ENCODE data around the gene SERP2. TPM values are rescaled to one million over a fixed set of nuclear protein-coding genes. Genes with fewer than 3 reads are reported as not detected.

SERP2 gene
- total RNA-seq, 1 experiment from 2014 or later = 5.8 TPM

GRCh38 chr13:44411841-44412240, 38.2 kb downstream of the SERP2 start:
- DNase-seq (ENCODE audit: low read depth) = no peak

- DNase-seq (ENCODE audit: low read depth) = no peak
Observed at GRCh38 chr13:44412346-44412935, 38.8 kb downstream of the SERP2 start.

- no peak for DNase-seq (ENCODE audit: low read depth)
Observed at GRCh38 chr13:44413095-44413494, 39.5 kb downstream of the SERP2 start.

DNA sequence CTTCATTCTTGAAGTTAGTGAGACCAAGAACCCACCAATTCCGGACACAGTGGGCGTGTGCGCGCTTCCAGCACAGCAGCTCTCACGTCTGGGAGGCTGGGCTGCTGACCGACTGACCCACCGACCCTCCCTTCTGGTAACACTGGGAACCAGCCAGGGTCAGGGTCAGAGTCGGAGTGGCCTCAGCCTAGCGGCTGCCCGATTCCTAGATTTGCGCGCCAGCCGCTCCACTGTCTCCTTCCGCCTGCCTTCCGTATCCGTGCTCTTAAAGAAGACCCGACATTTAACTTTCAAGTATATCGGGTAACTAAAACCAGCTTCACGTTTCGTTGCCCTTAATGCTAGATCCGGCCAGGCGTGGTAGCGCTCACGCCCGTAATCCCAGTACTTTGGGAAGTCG, 41.1 kb downstream of the SERP2 start:
- DNase-seq (ENCODE audit: low read depth) = no peak

DNA sequence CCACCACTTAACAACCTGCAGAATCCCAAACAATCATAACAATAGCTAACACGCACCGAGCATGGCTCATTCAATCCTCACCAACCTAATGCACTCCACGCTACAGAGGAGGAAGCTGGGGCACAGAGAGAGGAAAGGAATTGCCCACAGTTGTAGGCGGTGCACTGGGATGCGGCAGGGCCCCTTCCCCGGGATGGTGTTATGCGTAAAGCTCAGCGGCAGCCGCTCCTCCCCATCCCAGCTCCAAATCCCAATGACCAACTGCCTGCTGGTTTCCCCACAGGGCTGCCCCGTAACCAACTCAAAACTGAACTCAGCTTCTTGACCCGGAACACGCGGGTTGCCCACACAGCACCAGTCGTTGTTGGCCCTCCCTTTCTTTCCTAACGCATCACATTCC, 42.2 kb downstream of the SERP2 start:
- DNase-seq (ENCODE audit: low read depth) = no peak

DNA sequence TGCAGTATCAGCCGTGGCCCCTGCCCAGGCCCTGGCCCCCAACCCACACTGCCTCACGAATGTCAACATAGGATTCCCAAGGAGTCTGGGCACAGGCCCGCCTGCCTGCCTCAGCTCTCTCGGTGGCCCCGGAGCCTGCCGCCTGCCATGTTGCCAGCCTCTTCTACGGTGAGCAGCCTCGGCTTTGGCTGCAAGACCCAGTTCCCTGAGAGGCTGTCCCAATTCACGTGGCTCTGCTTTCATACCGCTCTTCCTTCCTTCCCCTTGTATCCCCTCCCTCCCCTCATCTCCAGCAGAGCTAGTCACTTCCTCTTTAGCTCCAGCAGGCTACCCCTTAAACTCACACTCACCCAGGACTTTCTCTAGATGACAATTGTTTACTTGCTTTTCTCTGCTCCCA, 42.7 kb downstream of the SERP2 start:
- no peak for DNase-seq (ENCODE audit: low read depth)

DNA sequence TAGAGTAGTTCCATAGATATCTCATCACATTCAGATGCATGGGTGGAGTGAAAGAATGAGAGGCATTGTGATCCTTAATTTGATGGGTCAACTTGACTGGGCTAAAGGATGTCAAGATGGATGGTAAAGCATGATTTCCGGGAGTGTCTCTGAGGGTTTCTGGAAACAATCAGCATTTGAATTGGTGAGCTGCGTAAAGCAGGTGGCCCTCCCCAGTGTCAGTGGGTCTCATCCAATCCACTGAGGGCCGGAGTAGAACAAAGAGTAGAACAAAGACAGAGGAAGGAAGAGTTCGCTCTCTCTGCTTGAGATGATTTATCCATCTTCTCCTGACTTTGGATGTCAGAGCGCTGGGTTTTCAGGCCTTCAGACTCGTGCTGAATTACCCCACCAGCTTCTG, 43.1 kb downstream of the SERP2 start:
- no peak for DNase-seq (ENCODE audit: low read depth)

- no peak for DNase-seq (ENCODE audit: low read depth)
Observed at GRCh38 chr13:44417446-44417845, 43.8 kb downstream of the SERP2 start.

DNA sequence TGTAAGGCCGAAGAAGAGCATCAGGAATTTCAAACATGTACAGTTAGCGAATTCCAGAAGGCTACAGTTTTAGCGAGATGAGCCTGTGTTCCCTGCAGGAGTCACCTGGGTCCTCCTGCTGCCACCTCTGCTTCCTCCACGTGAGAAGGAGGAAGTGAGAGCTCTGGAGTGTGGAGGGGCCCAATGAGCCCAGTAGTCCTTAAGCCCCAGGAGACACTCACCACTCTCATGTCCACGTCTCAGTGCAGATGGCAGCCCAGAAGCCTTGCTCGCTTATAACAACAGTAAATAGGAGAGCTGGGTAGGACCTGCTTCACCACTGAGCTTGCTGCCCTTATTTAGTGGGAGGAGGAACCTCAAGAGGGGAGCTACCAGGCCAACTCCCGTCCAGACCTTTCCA, 44.3 kb downstream of the SERP2 start:
- no peak for DNase-seq (ENCODE audit: low read depth)

- DNase-seq (ENCODE audit: low read depth) = no peak
Observed at GRCh38 chr13:44420376-44421220, 47.0 kb downstream of the SERP2 start.

DNA sequence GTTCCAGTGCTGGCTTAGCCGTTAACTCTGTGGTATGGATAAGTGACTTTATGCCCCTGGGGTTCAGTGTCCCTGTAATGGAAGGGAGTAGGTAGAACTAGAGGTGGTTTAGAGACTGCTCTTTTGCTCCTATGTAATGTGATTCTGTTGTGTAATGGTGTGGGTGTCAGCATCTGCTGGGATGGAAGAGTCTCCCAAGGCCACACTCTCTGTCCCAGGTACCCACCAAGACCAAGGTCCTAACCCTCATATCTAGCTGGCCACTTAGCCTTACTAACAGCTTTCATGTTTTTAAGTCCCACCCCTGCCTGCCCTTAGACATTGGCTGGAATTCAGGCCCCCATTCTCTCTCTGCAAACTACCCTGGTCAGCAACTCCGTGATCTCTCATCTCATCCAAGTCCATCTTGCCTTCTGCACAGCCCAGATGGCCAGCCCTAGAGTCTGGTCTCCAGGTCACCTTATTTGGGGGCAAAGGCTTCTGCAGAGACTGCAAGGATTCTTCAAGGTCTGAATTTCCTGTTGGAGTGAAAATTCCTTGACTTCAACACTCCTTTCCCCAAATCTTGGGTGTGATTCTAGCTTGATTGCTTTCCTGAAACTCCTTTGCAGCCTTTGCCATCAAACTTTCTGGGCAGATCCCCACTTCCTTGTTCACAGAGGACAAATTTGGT, 48.4 kb downstream of the SERP2 start:
- no peak for DNase-seq (ENCODE audit: low read depth)

- DNase-seq (ENCODE audit: low read depth) = no peak
Observed at GRCh38 chr13:44422755-44423643, 49.4 kb downstream of the SERP2 start.

DNA sequence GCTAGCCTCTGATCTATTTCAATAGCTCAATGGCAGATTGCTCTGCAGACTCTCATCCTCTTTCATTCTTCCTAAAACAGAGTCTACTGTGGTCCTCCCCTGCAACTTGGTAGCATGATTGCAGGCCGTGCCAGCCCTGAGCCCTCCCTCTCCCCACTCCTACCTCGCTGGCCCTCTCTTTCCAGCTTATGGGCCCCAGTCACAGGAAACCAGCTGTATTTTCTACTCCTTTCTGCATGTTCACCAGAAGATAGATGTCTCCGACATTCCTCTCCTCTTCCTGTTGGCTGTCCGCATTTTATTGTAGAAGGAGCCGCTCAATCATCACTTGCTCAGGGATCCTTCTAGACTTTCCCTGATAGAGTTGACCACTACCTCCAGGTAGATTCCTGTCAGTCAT, 50.2 kb downstream of the SERP2 start:
- DNase-seq (ENCODE audit: low read depth) = no peak

DNA sequence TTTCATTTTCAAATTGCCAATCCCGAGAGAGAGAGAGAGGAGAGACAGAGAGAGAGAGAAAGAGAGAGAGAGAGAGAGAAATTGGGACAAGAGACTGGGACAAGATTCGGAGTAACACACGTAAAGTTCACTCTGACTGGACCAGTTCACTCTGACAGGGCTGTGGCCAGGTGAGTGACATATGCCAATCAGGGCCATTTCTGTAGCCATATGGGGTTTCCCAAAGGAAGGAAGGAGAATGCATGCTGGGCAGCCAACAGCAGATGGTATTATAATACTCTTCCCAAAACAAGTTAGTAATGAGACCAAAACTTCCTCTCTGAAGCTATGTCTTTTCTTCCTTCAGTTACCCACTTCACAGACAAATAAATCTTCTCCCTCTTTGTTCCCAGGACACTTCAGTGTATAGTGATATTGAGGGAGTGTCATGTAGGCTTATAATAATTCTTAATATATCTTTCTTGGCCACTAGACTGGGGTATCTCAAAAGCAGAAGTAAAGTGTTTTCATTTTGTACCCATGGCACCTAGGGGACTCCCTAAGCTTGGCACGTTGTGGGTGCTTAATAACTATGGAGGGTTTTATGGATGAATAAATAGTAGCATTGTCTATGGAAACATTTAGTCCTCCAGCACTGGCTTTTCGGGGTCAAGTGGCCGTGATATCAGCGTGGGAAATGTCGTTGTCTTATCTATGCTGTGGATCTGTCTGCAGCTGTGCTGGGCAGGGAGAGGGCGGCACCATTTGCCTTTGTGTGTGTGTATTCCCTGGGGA, 51.6 kb downstream of the SERP2 start:
- no peak for DNase-seq (ENCODE audit: low read depth)

- DNase-seq (ENCODE audit: low read depth) = no peak
Observed at GRCh38 chr13:44425815-44426078, 52.1 kb downstream of the SERP2 start.

DNA sequence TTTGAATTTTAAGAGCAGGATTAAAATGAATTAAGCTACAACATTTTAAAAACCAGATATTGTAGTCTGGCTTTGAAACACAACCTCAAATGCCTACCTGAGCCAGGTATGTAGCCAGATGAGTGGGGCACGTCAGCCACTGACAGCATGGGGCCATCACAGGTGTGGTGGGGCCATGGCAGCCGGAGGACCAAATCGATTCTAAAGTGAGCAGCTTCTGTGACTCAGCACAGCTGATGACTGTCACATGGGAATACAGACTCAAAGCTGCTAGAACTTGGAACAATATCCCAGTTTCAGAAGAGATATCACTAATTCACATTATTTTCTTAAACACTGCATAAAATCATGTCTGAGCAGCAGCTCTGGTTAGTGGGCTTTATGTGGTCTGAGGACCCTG, 52.8 kb downstream of the SERP2 start:
- DNase-seq (ENCODE audit: low read depth) = no peak

DNA sequence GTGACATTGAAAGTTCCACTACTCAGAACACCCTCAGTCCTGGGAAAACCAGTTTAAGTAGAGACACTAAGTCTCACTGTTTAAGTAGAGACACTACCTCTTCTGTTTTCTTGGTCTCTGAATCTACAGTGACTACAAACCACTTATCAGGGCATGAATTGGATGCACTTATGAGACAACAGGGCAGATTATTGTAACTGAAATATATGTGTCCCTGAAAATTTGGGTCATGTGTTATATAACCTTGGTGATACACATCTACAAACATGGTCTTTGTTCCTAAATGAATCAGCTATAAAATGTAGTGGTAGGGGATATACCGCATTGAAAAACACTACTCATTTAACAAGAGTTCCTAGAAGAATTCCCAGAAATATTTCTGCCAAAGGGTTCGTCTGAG, 55.7 kb downstream of the SERP2 start:
- no peak for DNase-seq (ENCODE audit: low read depth)

- DNase-seq (ENCODE audit: low read depth) = no peak
Observed at GRCh38 chr13:44431150-44431549, 57.5 kb downstream of the SERP2 start.

GRCh38 chr13:44432650-44433049, 59.0 kb downstream of the SERP2 start:
- peak; percentile 27 for DNase-seq (ENCODE audit: low read depth)

DNA sequence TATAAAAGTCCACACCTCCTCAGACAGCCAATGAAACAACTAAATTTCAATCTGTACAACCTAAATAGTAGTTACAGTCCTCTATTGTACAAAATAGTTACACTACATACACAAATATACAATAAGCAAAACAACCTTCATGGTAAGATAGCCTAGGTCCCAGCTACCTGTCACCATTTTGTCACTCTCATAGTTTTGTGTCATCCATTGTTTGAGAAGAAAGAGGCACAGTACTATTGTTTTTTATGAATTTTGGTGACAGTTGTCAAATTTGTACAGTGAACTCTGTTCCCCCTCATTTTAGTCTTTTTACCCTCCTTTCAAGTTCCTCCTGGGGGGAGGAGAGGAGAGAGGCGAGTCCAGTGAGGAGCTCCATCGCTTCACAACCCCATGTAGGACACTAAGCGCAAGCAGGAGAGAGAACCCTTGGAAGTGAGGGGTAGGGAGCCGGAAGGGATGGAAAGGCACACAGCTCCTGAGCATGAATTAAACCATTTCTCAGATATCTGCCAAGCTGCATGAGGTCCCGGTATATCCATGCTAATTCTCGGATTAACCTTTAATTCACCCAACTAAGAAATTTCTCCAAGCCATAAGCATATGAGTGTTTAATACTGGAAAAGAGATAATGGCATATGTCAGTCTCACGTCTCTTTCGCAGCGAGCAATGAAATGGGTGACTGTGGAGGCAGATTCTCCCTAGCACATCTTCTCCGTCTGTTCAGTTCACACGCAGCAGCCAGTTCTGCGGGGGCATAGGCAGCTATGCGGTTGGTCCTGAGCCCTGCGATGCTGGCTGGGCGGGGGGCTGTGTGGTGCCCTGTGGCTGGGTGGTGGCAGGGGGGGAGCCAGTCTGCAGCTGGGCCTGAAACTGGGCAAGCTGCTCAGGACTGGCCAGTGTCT, 60.5 kb downstream of the SERP2 start:
- DNase-seq (ENCODE audit: low read depth) = no peak

Data from M059J (cell line).